Ishikawa (cell line): Measurements from ENCODE around the gene IKZF1.

Source experiments
- CEBPB ChIP-seq: IDR thresholded peaks from 2 replicates; pipeline ENCODE4 v1.6.1; 2012
- CREB1 ChIP-seq: IDR thresholded peaks from 2 replicates; pipeline ENCODE4 v1.6.1; 2012; ENCODE audit warnings: low read depth
- EGR1 ChIP-seq: IDR thresholded peaks from 2 replicates; pipeline ENCODE4 v1.6.1; 2012
- EP300 ChIP-seq: IDR thresholded peaks from 2 replicates; pipeline ENCODE4 v1.6.1; 2012; ENCODE audit warnings: borderline replicate concordance
- NFIC ChIP-seq: IDR thresholded peaks from 2 replicates; pipeline ENCODE4 v1.6.1; 2012
- RAD21 ChIP-seq: IDR thresholded peaks from 2 replicates; pipeline ENCODE4 v1.6.1; 2012; ENCODE audit warnings: low read depth
- TAF1 ChIP-seq: IDR thresholded peaks from 2 replicates; pipeline ENCODE4 v1.6.1; 2012; ENCODE audit warnings: low read depth, mild to moderate bottlenecking
- YY1 ChIP-seq: IDR thresholded peaks from 2 replicates; pipeline ENCODE4 v1.6.1; 2012; ENCODE audit warnings: low read depth
- ZBTB7A ChIP-seq: IDR thresholded peaks from 2 replicates; pipeline ENCODE4 v1.6.1; 2012; ENCODE audit warnings: low read depth
- TF ChIP-seq, protein P1 (sequence below): IDR thresholded peaks from 2 replicates; pipeline ENCODE4 v1.6.1; 2012; ENCODE audit warnings: low read depth, mild to moderate bottlenecking
- TF ChIP-seq, protein P2 (sequence below): IDR thresholded peaks from 2 replicates; pipeline ENCODE4 v1.6.1; 2012

DNA sequence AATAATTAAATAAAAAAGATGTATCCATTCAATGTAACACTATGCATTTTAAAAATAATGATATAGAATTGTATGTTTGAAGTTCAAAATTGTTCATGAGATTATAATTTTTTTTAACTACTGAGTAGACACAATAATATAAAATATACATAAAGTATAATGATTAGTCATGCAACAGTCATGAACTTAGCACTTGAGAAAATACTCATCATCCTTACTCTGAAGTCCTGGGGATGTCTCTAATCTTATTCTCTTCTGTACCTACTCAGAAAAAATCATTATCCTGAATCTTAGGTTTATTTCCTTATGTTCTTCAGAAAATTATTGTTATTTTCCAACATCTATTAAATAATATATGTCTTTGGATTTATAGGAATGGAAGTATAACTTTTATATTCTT is 26.4 kb upstream of the IKZF1 start:
- no peak for TF ChIP-seq RAD21
- TF ChIP-seq YY1, result no peak
- TF ChIP-seq EP300, result no peak
- no peak for TF ChIP-seq TAF1
- TF ChIP-seq EGR1, result no peak
- no peak for TF ChIP-seq CREB1
- TF ChIP-seq, protein P1, sequence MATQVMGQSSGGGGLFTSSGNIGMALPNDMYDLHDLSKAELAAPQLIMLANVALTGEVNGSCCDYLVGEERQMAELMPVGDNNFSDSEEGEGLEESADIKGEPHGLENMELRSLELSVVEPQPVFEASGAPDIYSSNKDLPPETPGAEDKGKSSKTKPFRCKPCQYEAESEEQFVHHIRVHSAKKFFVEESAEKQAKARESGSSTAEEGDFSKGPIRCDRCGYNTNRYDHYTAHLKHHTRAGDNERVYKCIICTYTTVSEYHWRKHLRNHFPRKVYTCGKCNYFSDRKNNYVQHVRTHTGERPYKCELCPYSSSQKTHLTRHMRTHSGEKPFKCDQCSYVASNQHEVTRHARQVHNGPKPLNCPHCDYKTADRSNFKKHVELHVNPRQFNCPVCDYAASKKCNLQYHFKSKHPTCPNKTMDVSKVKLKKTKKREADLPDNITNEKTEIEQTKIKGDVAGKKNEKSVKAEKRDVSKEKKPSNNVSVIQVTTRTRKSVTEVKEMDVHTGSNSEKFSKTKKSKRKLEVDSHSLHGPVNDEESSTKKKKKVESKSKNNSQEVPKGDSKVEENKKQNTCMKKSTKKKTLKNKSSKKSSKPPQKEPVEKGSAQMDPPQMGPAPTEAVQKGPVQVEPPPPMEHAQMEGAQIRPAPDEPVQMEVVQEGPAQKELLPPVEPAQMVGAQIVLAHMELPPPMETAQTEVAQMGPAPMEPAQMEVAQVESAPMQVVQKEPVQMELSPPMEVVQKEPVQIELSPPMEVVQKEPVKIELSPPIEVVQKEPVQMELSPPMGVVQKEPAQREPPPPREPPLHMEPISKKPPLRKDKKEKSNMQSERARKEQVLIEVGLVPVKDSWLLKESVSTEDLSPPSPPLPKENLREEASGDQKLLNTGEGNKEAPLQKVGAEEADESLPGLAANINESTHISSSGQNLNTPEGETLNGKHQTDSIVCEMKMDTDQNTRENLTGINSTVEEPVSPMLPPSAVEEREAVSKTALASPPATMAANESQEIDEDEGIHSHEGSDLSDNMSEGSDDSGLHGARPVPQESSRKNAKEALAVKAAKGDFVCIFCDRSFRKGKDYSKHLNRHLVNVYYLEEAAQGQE, result no peak
- TF ChIP-seq CEBPB, result no peak
- no peak for TF ChIP-seq ZBTB7A
- TF ChIP-seq, protein P2, sequence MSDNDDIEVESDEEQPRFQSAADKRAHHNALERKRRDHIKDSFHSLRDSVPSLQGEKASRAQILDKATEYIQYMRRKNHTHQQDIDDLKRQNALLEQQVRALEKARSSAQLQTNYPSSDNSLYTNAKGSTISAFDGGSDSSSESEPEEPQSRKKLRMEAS, result no peak
- TF ChIP-seq NFIC, result no peak
